ENCODE results near the gene NDE1.

The NDE1 gene

GRCh38 chr16:15701367-15701766 lies 51.3 kb downstream of the NDE1 start:
- Mint-ChIP-seq H3K4me3 (no peak overlapping the region), H3K27me3 (ENCODE audit: low read depth) (no peaks in the 10 kb centered on the region), H3K36me3 (ENCODE audit: low read depth) (peaks cover 35% of the 10 kb centered on the region), H3K27ac (no peak overlapping the region), H3K9me3 (no peaks in the 10 kb centered on the region), H3K4me1 (no peaks in the 10 kb centered on the region)
- TF ChIP-seq CTCF (IDR thresholded peaks at IDR 0.05; ENCODE audit: unreplicated experiment in 3 of 3) = no peak

GRCh38 chr16:15701975-15702970 lies 52.2 kb downstream of the NDE1 start:
- H3K9me3 Mint-ChIP-seq = no peaks in the 10 kb centered on the region
- H3K27me3 Mint-ChIP-seq (ENCODE audit: low read depth) = no peaks in the 10 kb centered on the region
- H3K4me3 Mint-ChIP-seq = no peak overlapping the region
- no peak for TF ChIP-seq CTCF (IDR thresholded peaks at IDR 0.05; ENCODE audit: unreplicated experiment in 3 of 3)
- H3K36me3 Mint-ChIP-seq (ENCODE audit: low read depth) = peaks cover 31% of the 10 kb centered on the region
- no peaks in the 10 kb centered on the region for H3K4me1 Mint-ChIP-seq
- peak overlapping the region in 1 of 3 experiments; percentile 45 for H3K27ac Mint-ChIP-seq

- Mint-ChIP-seq H3K4me3 (no peak overlapping the region), H3K27me3 (ENCODE audit: low read depth) (no peaks in the 10 kb centered on the region), H3K27ac (peak overlapping the region in 1 of 3 experiments; percentile 45), H3K9me3 (no peaks in the 10 kb centered on the region), H3K4me1 (no peaks in the 10 kb centered on the region), H3K36me3 (ENCODE audit: low read depth) (peaks cover 26% of the 10 kb centered on the region)
- no peak for TF ChIP-seq CTCF (IDR thresholded peaks at IDR 0.05; ENCODE audit: unreplicated experiment in 3 of 3)
These were observed 53.1 kb downstream of the NDE1 start for GRCh38 chr16:15703029-15703736.

- no peaks in the 10 kb centered on the region for H3K4me1 Mint-ChIP-seq
- TF ChIP-seq CTCF (IDR thresholded peaks at IDR 0.05; ENCODE audit: unreplicated experiment in 3 of 3) = peak; percentile 65 to 74 (median 66)
- H3K27ac Mint-ChIP-seq = no peak overlapping the region
- H3K9me3 Mint-ChIP-seq = no peaks in the 10 kb centered on the region
- no peak overlapping the region for H3K4me3 Mint-ChIP-seq
- peaks cover 19% of the 10 kb centered on the region for H3K36me3 Mint-ChIP-seq (ENCODE audit: low read depth)
- H3K27me3 Mint-ChIP-seq (ENCODE audit: low read depth) = no peaks in the 10 kb centered on the region
These were observed 54.5 kb downstream of the NDE1 start for GRCh38 chr16:15704545-15704987.

- Mint-ChIP-seq H3K4me3 (no peak overlapping the region), H3K27me3 (ENCODE audit: low read depth) (no peaks in the 10 kb centered on the region), H3K36me3 (ENCODE audit: low read depth) (peaks cover 14% of the 10 kb centered on the region), H3K4me1 (no peaks in the 10 kb centered on the region), H3K9me3 (no peaks in the 10 kb centered on the region), H3K27ac (no peak overlapping the region)
- no peak for TF ChIP-seq CTCF (IDR thresholded peaks at IDR 0.05; ENCODE audit: unreplicated experiment in 3 of 3)
These were observed 55.1 kb downstream of the NDE1 start for GRCh38 chr16:15705064-15705565.

Measured in nephron (organoid).